ENCODE data around the gene CA4. TPM values are rescaled to one million over a fixed set of nuclear protein-coding genes. Genes with fewer than 3 reads are reported as not detected.
"Not testable (repeated sequence)": the region's sequence is repeated elsewhere in the genome, so short reads cannot be mapped to it uniquely, and the experiment has no call there.

The CA4 gene
- total and polyA plus RNA-seq, 2 experiments from 2014 or later: 1.2 to 6.1 TPM

DNA sequence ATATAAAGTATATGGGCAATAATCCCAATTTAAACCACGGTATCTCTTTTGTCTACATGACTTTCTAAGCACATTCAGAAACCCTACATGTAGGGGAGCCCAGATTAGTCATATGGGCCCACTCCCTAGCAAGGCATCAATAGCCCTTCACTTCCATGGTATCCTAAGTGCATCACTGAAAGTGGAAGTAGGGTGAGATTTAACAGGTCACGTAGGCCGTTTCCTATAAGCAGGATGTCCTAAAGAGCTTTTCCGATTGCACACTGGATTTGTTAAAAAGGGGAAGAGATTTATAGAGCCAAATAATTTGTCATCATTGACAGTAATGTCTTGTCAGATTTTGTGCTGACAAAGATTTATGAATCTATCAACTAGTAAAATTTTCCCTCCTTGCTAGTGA, 39.0 kb downstream of the CA4 start:
- Histone ChIP-seq H3K9me3 (ENCODE audit: low read depth) (no peaks in the 10 kb centered on the region), H2AFZ (no peak overlapping the region), H3K4me3 (no peak overlapping the region), H3K9me2 (replicated peaks; ENCODE audit: insufficient read depth) (no peaks in the 10 kb centered on the region), H3K4me2 (no peak overlapping the region), H3K79me2 (no peaks in the 10 kb centered on the region), H3K27ac (no peak overlapping the region), H3K27me3 (no peaks in the 10 kb centered on the region), H3K36me3 (replicated peaks; ENCODE audit: insufficient read depth, low read depth) (no peaks in the 10 kb centered on the region), H4K20me1 (ENCODE audit: insufficient read depth, poor library complexity, severe bottlenecking) (no peaks in the 10 kb centered on the region), H3K4me1 (ENCODE audit: insufficient read depth) (peaks cover 6% of the 10 kb centered on the region)
- 96% methylated on average over 4 of the region's 4 CpGs for WGBS (ENCODE audit: low lambda C conversion rate, missing lambda C conversion rate)
- DNase-seq (ENCODE audit: low spot score): no peak
- TF ChIP-seq EZH2phosphoT487 (IDR thresholded peaks at IDR 0.05; ENCODE audit: low read depth, severe bottlenecking, unreplicated experiment) (no peak), EZH2 (IDR thresholded peaks at IDR 0.05; ENCODE audit: borderline replicate concordance) (no peak)
- TF ChIP-seq, protein P1, sequence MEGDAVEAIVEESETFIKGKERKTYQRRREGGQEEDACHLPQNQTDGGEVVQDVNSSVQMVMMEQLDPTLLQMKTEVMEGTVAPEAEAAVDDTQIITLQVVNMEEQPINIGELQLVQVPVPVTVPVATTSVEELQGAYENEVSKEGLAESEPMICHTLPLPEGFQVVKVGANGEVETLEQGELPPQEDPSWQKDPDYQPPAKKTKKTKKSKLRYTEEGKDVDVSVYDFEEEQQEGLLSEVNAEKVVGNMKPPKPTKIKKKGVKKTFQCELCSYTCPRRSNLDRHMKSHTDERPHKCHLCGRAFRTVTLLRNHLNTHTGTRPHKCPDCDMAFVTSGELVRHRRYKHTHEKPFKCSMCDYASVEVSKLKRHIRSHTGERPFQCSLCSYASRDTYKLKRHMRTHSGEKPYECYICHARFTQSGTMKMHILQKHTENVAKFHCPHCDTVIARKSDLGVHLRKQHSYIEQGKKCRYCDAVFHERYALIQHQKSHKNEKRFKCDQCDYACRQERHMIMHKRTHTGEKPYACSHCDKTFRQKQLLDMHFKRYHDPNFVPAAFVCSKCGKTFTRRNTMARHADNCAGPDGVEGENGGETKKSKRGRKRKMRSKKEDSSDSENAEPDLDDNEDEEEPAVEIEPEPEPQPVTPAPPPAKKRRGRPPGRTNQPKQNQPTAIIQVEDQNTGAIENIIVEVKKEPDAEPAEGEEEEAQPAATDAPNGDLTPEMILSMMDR (IDR thresholded peaks at IDR 0.05; ENCODE audit: poor library complexity): no peak

DNA sequence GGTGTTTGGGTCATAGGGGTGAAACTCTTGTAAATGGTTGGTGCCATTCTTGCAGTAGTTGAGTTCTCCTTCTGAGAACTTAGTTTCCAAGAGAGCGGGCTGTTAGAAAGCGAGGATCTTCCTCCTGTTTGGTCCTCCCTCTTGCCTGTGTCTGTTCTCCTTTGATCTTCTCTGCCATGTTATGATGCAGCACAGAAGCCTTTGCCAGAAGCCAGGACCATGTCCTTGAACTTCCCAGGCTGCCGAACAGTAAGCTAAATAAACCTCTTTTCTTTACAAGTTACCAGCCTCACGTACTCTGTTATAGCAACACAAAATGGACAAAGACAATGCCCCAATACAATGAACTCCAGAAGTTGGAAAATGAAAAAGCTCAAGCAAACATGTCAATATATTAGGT, 40.3 kb downstream of the CA4 start:
- H3K9me3 ChIP-seq (ENCODE audit: low read depth); H3K27ac ChIP-seq; H3K9me2 ChIP-seq (replicated peaks; ENCODE audit: insufficient read depth); H3K4me2 ChIP-seq; H3K4me3 ChIP-seq; H3K79me2 ChIP-seq; H3K36me3 ChIP-seq (replicated peaks; ENCODE audit: insufficient read depth, low read depth); H3K4me1 ChIP-seq (ENCODE audit: insufficient read depth); H4K20me1 ChIP-seq (ENCODE audit: insufficient read depth, poor library complexity, severe bottlenecking); DNase-seq (ENCODE audit: low spot score); H2AFZ ChIP-seq; H3K27me3 ChIP-seq: not testable (repeated sequence)
- 94% methylated on average over 4 of the region's 4 CpGs for WGBS (ENCODE audit: low lambda C conversion rate, missing lambda C conversion rate)

DNA sequence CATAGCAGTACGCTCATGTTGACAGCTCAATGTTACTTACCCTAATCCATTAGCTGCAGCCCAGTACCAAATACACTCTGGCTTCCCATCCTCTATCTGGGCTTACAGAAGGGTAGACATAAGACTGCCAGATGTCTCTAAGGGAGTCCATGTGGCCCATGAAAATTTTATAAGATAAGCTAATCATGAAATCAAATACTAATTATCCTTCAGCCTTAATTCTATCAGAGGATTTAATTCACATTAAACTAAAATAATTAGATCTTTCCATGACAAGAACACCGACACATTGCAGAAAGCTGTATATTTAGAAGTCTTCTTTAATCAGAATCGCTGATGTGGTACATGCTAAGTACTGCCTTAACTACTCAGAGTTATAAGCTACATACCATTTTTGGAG, 43.3 kb downstream of the CA4 start:
- H3K4me1 ChIP-seq (ENCODE audit: insufficient read depth); H3K27me3 ChIP-seq; H3K9me3 ChIP-seq (ENCODE audit: low read depth); DNase-seq (ENCODE audit: low spot score); H3K9me2 ChIP-seq (replicated peaks; ENCODE audit: insufficient read depth); H3K36me3 ChIP-seq (replicated peaks; ENCODE audit: insufficient read depth, low read depth); H3K79me2 ChIP-seq; H4K20me1 ChIP-seq (ENCODE audit: insufficient read depth, poor library complexity, severe bottlenecking); H3K4me3 ChIP-seq; H3K4me2 ChIP-seq; H3K27ac ChIP-seq; H2AFZ ChIP-seq: not testable (repeated sequence)
- 93% methylated on average over 3 of the region's 3 CpGs for WGBS (ENCODE audit: low lambda C conversion rate, missing lambda C conversion rate)

DNA sequence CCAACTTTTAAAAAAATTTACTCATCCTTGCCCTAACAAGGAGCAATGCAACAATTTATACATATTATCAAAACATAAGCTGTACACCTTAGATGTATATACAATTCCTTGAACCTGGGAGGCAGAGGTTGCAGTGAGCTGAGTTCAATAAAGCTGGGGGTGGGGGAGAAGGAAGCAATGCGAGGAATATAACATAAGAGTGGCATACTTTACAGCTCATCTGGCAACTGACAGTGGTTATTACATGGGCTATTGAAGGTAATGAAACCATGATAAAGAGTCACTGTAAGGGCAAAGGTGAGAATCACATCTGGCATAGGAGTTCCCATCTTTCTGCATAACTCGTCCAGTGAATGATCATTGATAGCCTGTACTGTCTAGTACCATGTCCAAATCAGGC, 43.7 kb downstream of the CA4 start:
- Histone ChIP-seq H3K27ac (no peak overlapping the region), H3K36me3 (replicated peaks; ENCODE audit: insufficient read depth, low read depth) (no peaks in the 10 kb centered on the region)
- 86% methylated on average over 2 of the region's 2 CpGs for WGBS (ENCODE audit: low lambda C conversion rate, missing lambda C conversion rate)

DNA sequence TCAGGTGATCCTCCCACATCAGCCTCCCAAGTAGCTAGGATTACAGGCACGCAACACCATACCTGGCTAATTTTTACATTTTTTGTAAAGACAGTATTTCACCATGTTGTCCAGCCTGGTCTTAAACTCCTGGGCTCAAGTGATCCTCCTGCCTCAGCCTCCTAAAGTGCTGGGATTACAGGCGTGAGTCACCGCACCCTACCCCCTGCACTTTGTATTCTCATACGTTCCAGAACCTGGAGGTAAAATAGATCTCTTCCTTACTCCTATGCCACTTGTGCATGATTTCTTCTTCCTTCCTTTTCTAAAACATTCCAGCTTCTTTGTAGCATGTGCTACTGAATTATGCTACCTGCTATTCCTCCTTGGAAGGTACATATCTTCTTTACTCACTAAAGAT, 44.4 kb downstream of the CA4 start:
- H3K9me3 ChIP-seq (ENCODE audit: low read depth); H3K27me3 ChIP-seq; H3K4me3 ChIP-seq; H3K36me3 ChIP-seq (replicated peaks; ENCODE audit: insufficient read depth, low read depth); H3K27ac ChIP-seq; H3K9me2 ChIP-seq (replicated peaks; ENCODE audit: insufficient read depth); H3K79me2 ChIP-seq; H2AFZ ChIP-seq; H4K20me1 ChIP-seq (ENCODE audit: insufficient read depth, poor library complexity, severe bottlenecking); H3K4me1 ChIP-seq (ENCODE audit: insufficient read depth); DNase-seq (ENCODE audit: low spot score); H3K4me2 ChIP-seq: not testable (repeated sequence)
- WGBS (ENCODE audit: low lambda C conversion rate, missing lambda C conversion rate): 99% methylated on average over 4 of the region's 4 CpGs

More for the DNA sequence above, 43.7 kb downstream of the CA4 start:
- H3K9me2 ChIP-seq (replicated peaks; ENCODE audit: insufficient read depth): no peaks in the 10 kb centered on the region
- H3K4me3 ChIP-seq: no peak overlapping the region
- no peak overlapping the region for H2AFZ ChIP-seq
- TF ChIP-seq EZH2 (IDR thresholded peaks at IDR 0.05; ENCODE audit: borderline replicate concordance) (no peak), EZH2phosphoT487 (IDR thresholded peaks at IDR 0.05; ENCODE audit: low read depth, severe bottlenecking, unreplicated experiment) (no peak)
- TF ChIP-seq, protein P1 (IDR thresholded peaks at IDR 0.05; ENCODE audit: poor library complexity): no peak
- no peaks in the 10 kb centered on the region for H3K27me3 ChIP-seq
- H3K4me2 ChIP-seq: no peak overlapping the region
- no peaks in the 10 kb centered on the region for H4K20me1 ChIP-seq (ENCODE audit: insufficient read depth, poor library complexity, severe bottlenecking)
- no peak for DNase-seq (ENCODE audit: low spot score)
- H3K9me3 ChIP-seq (ENCODE audit: low read depth): no peaks in the 10 kb centered on the region
- no peaks in the 10 kb centered on the region for H3K4me1 ChIP-seq (ENCODE audit: insufficient read depth)
- no peaks in the 10 kb centered on the region for H3K79me2 ChIP-seq

DNA sequence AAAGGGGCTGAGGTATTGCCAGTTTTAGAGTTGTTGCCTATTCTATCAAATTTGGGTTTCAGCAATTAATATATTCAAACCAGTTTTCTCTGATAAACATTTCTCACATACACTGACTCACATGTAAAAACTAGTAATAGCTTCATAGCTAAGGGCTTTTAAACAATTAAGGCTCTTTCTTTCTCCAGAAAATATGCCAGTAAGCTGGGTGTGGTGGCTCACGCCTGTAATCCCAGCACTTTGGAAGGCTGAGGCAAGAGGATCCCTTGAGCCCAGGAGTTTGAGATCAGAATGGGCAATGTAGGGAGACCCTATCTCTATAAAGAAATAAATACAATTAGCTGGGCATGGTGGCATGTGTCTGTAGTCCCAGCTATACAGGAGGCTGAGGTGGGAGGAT, 48.9 kb downstream of the CA4 start:
- not testable (repeated sequence) for H3K4me1 ChIP-seq (ENCODE audit: insufficient read depth); H3K36me3 ChIP-seq (replicated peaks; ENCODE audit: insufficient read depth, low read depth); H3K4me3 ChIP-seq; DNase-seq (ENCODE audit: low spot score); H3K79me2 ChIP-seq; H3K4me2 ChIP-seq; H3K9me3 ChIP-seq (ENCODE audit: low read depth); H3K9me2 ChIP-seq (replicated peaks; ENCODE audit: insufficient read depth); H3K27me3 ChIP-seq; H2AFZ ChIP-seq; H4K20me1 ChIP-seq (ENCODE audit: insufficient read depth, poor library complexity, severe bottlenecking)
- 77% methylated on average over 1 of the region's 1 CpG for WGBS (ENCODE audit: low lambda C conversion rate, missing lambda C conversion rate)
- peak overlapping the region; percentile 42 for H3K27ac ChIP-seq

DNA sequence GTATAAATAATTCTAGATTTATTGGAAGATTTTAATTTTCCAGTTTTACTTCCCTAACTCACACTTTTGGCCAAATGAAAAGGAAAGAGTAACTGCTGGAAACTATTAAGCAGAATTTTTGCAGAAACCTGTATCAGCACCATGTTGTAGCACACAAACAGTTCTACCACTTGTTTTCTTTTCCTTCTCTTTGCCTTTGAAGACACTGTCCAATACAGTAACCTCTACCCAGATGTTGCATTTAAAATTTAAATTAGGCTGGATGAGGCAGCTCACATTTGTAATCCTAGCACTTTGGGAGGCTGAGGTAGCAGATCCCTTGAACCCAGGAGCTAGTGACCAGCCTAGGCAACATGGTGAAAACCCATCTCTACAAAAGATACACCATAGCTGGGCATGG, 56.0 kb downstream of the CA4 start:
- H4K20me1 ChIP-seq (ENCODE audit: insufficient read depth, poor library complexity, severe bottlenecking); H3K4me1 ChIP-seq (ENCODE audit: insufficient read depth); H3K27me3 ChIP-seq; H3K9me2 ChIP-seq (replicated peaks; ENCODE audit: insufficient read depth); H3K4me3 ChIP-seq; H3K27ac ChIP-seq; H3K4me2 ChIP-seq; H3K79me2 ChIP-seq; DNase-seq (ENCODE audit: low spot score); H2AFZ ChIP-seq; H3K36me3 ChIP-seq (replicated peaks; ENCODE audit: insufficient read depth, low read depth); H3K9me3 ChIP-seq (ENCODE audit: low read depth): not testable (repeated sequence)

Data from hepatocyte (in vitro differentiated cells).